Endothelial cell of umbilical vein (primary cell): ENCODE data around the gene MYLK. TPM values are rescaled to one million over a fixed set of nuclear protein-coding genes. Genes with fewer than 3 reads are reported as not detected.

ENCODE experiments used
- BruUV-seq: library from RNA; stranded (reverse); fragments of 400-500 nt; replicated peaks from 2 replicates; lab custom pipeline; 2021; lab: Mats Ljungman, UMichigan
- CTCF ChIA-PET: fragments of 300-600, 350-600 bp; sonication (Branson Sonifier 250); formaldehyde crosslinking; loops from one replicate; lab custom pipeline; 2021; ENCODE audit warnings: antibody characterized with exemption, inconsistent platforms; lab: Charles Lee
- POLR2A ChIA-PET: fragments of 300-600, 350-600 bp; sonication (Branson Sonifier 250); formaldehyde crosslinking; loops from one replicate; lab custom pipeline; 2021; ENCODE audit warnings: antibody characterized with exemption, inconsistent platforms; lab: Charles Lee
- DNase-seq: peaks from one replicate; pipeline ENCODE4 v3.0.0-alpha.2; 2011; ENCODE audit warnings: low read depth, low spot score
- FAIRE-seq: peaks from 2 replicates; lab custom pipeline; 2011; peaks lifted over from hg19 to GRCh38; lab: Jason Lieb, UNC
- H2AFZ ChIP-seq: 2 replicates; pipeline ENCODE4 v1.6.0; 2012; ENCODE audit warnings: low read depth, low read length, control low read depth, inconsistent platforms
- H3K27ac ChIP-seq: 2 replicates; pipeline ENCODE4 v1.5.1; 2011; ENCODE audit warnings: low read depth, mild to moderate bottlenecking, control low read depth, low read length, moderate library complexity; ENCODE audit not compliant: insufficient read depth
- H3K27me3 ChIP-seq, 2 experiments: 2 replicates each; pipeline versions ENCODE4 v1.6.0 to v1.6.1; 2011; ENCODE audit warnings: low read length in 2 of 2, mixed read lengths in 1 of 2; ENCODE audit not compliant: control insufficient read depth in 2 of 2, insufficient read depth in 2 of 2
- H3K36me3 ChIP-seq, 2 experiments: 2 replicates in 1 of 2; 3 replicates in 1 of 2; pipeline ENCODE4 v1.5.1; 2011; ENCODE audit warnings: low read length in 2 of 2, mild to moderate bottlenecking in 1 of 2, moderate library complexity in 1 of 2; ENCODE audit not compliant: control insufficient read depth in 2 of 2, insufficient read depth in 2 of 2; ENCODE audit errors: extremely low read depth in 1 of 2
- H3K4me1 ChIP-seq: 3 replicates; pipeline ENCODE4 v1.5.1; 2011; ENCODE audit warnings: mild to moderate bottlenecking, low read length; ENCODE audit not compliant: control insufficient read depth, insufficient read depth; ENCODE audit errors: extremely low read depth
- H3K4me2 ChIP-seq: 2 replicates; pipeline ENCODE4 v1.6.1; 2011; ENCODE audit warnings: low read length, control low read depth, mixed read lengths; ENCODE audit not compliant: insufficient read depth
- H3K4me3 ChIP-seq, 3 experiments: fragments of 200-600 bp in 1 of 3; sonication (generic), shearing (Covaris generic) in 1 of 3; replicated peaks in 1 of 3; 2 replicates each; pipeline ENCODE4 v1.5.1; 2011 to 2016; ENCODE audit warnings: control low read depth in 3 of 3, low read length in 3 of 3, mild to moderate bottlenecking in 2 of 3, inconsistent platforms in 1 of 3, low read depth in 1 of 3, moderate library complexity in 1 of 3; ENCODE audit not compliant: insufficient read depth in 1 of 3
- H3K79me2 ChIP-seq: 2 replicates; pipeline ENCODE4 v1.6.0; 2012; ENCODE audit warnings: low read length, inconsistent platforms; ENCODE audit not compliant: control insufficient read depth, insufficient read depth
- H3K9ac ChIP-seq: replicated peaks from 2 replicates; pipeline ENCODE3; 2011; ENCODE audit warnings: low read length, control low read depth; ENCODE audit not compliant: insufficient read depth; ENCODE audit errors: extremely low read depth
- H3K9me1 ChIP-seq: replicated peaks from 3 replicates; pipeline ENCODE4 v1.6.0; 2011; ENCODE audit warnings: mild to moderate bottlenecking, low read length; ENCODE audit not compliant: control insufficient read depth, insufficient read depth; ENCODE audit errors: extremely low read depth
- H3K9me3 ChIP-seq: replicated peaks from 2 replicates; pipeline ENCODE4 v1.5.1; 2012; ENCODE audit warnings: low read length, inconsistent platforms; ENCODE audit not compliant: control insufficient read depth, insufficient read depth
- H4K20me1 ChIP-seq: replicated peaks from 2 replicates; pipeline ENCODE3; 2011; ENCODE audit warnings: mild to moderate bottlenecking, low read length; ENCODE audit not compliant: control insufficient read depth, insufficient read depth; ENCODE audit errors: extremely low read depth
- EZH2 ChIP-seq: IDR thresholded peaks from 2 replicates; pipeline ENCODE4 v1.6.1; 2012; ENCODE audit warnings: borderline replicate concordance, low read depth, mild to moderate bottlenecking, moderate library complexity, low read length, inconsistent platforms; ENCODE audit not compliant: severe bottlenecking
- FOS ChIP-seq: IDR thresholded peaks from 2 replicates; pipeline ENCODE4 v1.6.1; 2011; ENCODE audit warnings: mild to moderate bottlenecking, low read length, moderate library complexity, borderline replicate concordance; ENCODE audit not compliant: insufficient read depth
- GATA2 ChIP-seq: IDR thresholded peaks from 2 replicates; pipeline ENCODE4 v1.7.0; 2011; ENCODE audit warnings: low read depth, mild to moderate bottlenecking, moderate library complexity, mixed read lengths, low read length; ENCODE audit not compliant: insufficient read length, insufficient read depth
- JUN ChIP-seq: IDR thresholded peaks from 2 replicates; pipeline ENCODE4 v1.6.1; 2011; ENCODE audit warnings: borderline replicate concordance, low read depth; ENCODE audit not compliant: insufficient read length, insufficient read depth
- MYC ChIP-seq: IDR thresholded peaks from one replicate; pipeline ENCODE4 v1.6.1; 2011; ENCODE audit warnings: mild to moderate bottlenecking, low read depth, low read length
- POLR2A ChIP-seq: IDR thresholded peaks from 2 replicates; pipeline ENCODE4 v1.6.1; 2012; ENCODE audit warnings: low read depth, mild to moderate bottlenecking, control low read depth, low read length
- POLR2AphosphoS5 ChIP-seq: IDR thresholded peaks from 2 replicates; pipeline ENCODE4 v1.6.1; 2012; ENCODE audit warnings: low read depth, mild to moderate bottlenecking, control low read depth, low read length, moderate library complexity; ENCODE audit not compliant: insufficient read depth
- dilution Hi-C: fragments of 300-500 bp; cut with MboI; formaldehyde crosslinking; loops from one replicate; pipeline ENCODE4 v1.15.0; 2019; ENCODE audit warnings: low sequenced_read_pairs; ENCODE audit not compliant: extremely low pct_ligation_motif_present
- intact Hi-C: fragments of 100-400 bp; cut with micrococcal nuclease; formaldehyde crosslinking; loops from one replicate; pipeline ENCODE4 v1.10.0; 2022
- polyA plus RNA-seq, 4 experiments: library from polyadenylated mRNA; depleted of rRNA in 3 of 4; stranded (reverse) in 3 of 4; unstranded in 1 of 4; fragments of >200 nt; gene quantifications; 2 replicates each; pipeline versions ENCODE4 v1.2.1 to v1.2.3, GENCODE V29; 2011 to 2012; ENCODE audit warnings: missing spikeins in 1 of 4
- total RNA-seq: library from RNA; stranded (reverse); gene quantifications from 2 replicates; pipeline ENCODE4 v1.2.3, GENCODE V29; 2021
- TF ChIP-seq, protein P1 (sequence below): IDR thresholded peaks from 2 replicates; pipeline ENCODE4 v1.6.1; 2011; ENCODE audit not compliant: insufficient read depth, insufficient read length
- TF ChIP-seq, protein P2 (sequence below), 2 donors: IDR thresholded peaks; 1 replicate in 1 of 2; 2 replicates in 1 of 2; pipeline ENCODE4 v1.5.1; 2011; ENCODE audit warnings: low read length in 2 of 2, mild to moderate bottlenecking in 2 of 2, moderate library complexity in 2 of 2, control low read depth in 1 of 2, inconsistent platforms in 1 of 2, low read depth in 1 of 2; ENCODE audit not compliant: insufficient read depth in 1 of 2; ENCODE audit errors: extremely low read depth in 1 of 2

MYLK gene
- total and polyA plus RNA-seq, 2 donors (not counting 3 experiments of a cell fraction or from before 2014, with no cell fraction given), result 10.0 to 22.2 TPM

DNA sequence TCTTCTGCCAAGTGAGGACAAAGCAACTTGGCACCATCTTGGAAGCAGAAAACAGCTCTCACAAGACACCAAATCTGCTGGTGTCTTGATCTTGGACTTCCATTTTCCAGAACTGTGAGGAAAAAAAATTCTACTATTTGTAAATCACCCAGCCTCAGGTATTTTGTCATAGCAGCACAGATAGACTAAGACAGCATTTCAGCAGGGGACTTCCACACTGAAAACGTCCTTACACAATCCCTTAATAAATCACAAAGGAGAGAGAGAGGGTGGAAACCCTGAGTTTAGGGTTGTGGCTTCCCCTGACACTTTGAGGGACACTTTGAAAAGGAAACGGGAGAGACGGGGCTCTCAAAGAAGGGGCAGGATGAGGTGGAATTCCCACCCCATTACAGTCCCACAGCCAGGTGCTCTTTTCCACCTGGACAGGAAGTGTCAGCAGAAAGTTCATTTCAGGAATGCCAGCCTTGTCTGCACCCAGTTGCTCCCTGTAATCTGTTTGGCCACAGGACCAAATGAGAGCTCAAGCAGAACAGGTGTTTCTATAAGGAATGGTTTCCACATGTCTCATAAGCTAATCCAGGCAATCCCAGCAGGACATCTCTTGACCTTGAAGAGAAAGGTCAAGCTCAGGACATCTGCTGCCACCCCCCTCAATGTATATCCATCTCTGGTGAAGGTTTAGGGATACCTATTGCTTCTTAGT is 51.3 kb downstream of the MYLK start:
- no peak for DNase-seq
- dilution Hi-C loops, result no loop called here
- no peak overlapping the region for H3K9ac ChIP-seq
- TF ChIP-seq FOS, result no peak
- TF ChIP-seq EZH2, result no peak
- TF ChIP-seq POLR2AphosphoS5, result no peak
- TF ChIP-seq MYC, result no peak
- no peak for TF ChIP-seq GATA2
- TF ChIP-seq POLR2A, result no peak
- TF ChIP-seq JUN, result no peak
- TF ChIP-seq, protein P1, sequence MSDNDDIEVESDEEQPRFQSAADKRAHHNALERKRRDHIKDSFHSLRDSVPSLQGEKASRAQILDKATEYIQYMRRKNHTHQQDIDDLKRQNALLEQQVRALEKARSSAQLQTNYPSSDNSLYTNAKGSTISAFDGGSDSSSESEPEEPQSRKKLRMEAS, result no peak
- TF ChIP-seq, protein P2, sequence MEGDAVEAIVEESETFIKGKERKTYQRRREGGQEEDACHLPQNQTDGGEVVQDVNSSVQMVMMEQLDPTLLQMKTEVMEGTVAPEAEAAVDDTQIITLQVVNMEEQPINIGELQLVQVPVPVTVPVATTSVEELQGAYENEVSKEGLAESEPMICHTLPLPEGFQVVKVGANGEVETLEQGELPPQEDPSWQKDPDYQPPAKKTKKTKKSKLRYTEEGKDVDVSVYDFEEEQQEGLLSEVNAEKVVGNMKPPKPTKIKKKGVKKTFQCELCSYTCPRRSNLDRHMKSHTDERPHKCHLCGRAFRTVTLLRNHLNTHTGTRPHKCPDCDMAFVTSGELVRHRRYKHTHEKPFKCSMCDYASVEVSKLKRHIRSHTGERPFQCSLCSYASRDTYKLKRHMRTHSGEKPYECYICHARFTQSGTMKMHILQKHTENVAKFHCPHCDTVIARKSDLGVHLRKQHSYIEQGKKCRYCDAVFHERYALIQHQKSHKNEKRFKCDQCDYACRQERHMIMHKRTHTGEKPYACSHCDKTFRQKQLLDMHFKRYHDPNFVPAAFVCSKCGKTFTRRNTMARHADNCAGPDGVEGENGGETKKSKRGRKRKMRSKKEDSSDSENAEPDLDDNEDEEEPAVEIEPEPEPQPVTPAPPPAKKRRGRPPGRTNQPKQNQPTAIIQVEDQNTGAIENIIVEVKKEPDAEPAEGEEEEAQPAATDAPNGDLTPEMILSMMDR (IDR thresholded peaks at IDR 0.05; ENCODE audit: extremely low read depth in 1 of 2, insufficient read depth in 1 of 2, low read depth in 1 of 2, low read length in 2 of 2), result no peak
- no peak overlapping the region for H2AFZ ChIP-seq
- H4K20me1 ChIP-seq, result no peaks in the 10 kb centered on the region
- POLR2A ChIA-PET, result no interaction called here
- no peak overlapping the region for H3K4me2 ChIP-seq
- H3K27ac ChIP-seq, result no peak overlapping the region
- peaks cover 9% of the 10 kb centered on the region for H3K4me1 ChIP-seq
- intact Hi-C loops, result no loop called here
- H3K79me2 ChIP-seq, result no peaks in the 10 kb centered on the region
- no peaks in the 10 kb centered on the region for H3K36me3 ChIP-seq
- H3K9me1 ChIP-seq, result no peaks in the 10 kb centered on the region
- BruUV-seq, result no TSS peak
- H3K9me3 ChIP-seq, result no peaks in the 10 kb centered on the region
- FAIRE-seq, result no peak
- no peak overlapping the region for H3K4me3 ChIP-seq
- no peaks in the 10 kb centered on the region for H3K27me3 ChIP-seq
- CTCF ChIA-PET, result interaction anchor here (1.1 to 2.3 kb wide), 2 partner anchors 11 to 23 kb away, joined by 3 to 7 read pairs; no protein-coding TSS in a partner anchor
